Sciatic nerve (tissue), 2 donors: Measurements from ENCODE around the gene ZNF629. TPM values are rescaled to one million over a fixed set of nuclear protein-coding genes. Genes with fewer than 3 reads are reported as not detected.

Experiments
- ATAC-seq: fragments of 200-7000 bp; cut with Tn5 transposase; one replicate; pipeline ENCODE4 v1.9.1; 2020; ENCODE audit warnings: mild to moderate bottlenecking, moderate library complexity
- DNase-seq: peaks from one replicate; pipeline ENCODE4 v3.0.0-alpha.2; 2020; ENCODE audit warnings: low spot score
- intact Hi-C: fragments of 100-400 bp; cut with DNase I; formaldehyde crosslinking; loops from one replicate; pipeline ENCODE4 v1.14.2; 2022
- total RNA-seq: library from RNA; stranded (reverse); fragmentation: NEBNext Ultra II Directional; extraction: Animal tissue kit (Norgen Biotek cat#: 25700); gene quantifications from one replicate; pipeline ENCODE4 v1.2.1, GENCODE V29; 2021
- donor health status: DM: no; HTN: no; CAD: no.
- donor health status: DM: no; HTN: no; CAD: no.

Gene ZNF629
- total RNA-seq, 1 donor from 2014 or later, result 14.0 TPM

DNA sequence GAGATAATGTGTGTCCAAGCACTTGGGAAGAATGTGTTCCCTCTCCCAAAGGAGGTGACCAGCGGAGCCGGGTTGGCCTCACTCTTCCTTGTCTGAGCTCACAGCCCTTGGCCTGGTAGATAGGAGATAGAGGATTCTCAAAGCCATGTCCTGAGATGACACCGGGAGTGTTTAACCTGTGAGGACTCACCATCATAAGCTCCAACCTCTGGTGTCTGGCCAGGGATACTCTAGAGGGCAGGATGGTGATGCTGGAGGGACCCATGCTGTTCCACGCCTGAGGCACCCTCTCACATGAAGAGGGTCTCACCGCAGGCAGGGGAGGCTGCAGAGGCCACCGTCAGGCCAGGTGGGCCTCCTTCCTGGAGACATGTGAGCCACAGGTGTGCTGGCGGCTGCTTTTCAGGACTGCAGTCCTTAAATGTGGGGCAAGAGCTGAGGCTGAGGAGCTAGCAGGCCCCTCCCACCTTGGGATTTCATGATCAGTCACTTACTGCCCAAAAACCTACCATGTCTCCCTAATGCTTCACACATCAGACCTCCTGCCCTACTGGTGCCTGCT lies 6.6 kb upstream of the ZNF629 start:
- DNase-seq, result no peak
- intact Hi-C loops, result no loop called here
- no peak for ATAC-seq

DNA sequence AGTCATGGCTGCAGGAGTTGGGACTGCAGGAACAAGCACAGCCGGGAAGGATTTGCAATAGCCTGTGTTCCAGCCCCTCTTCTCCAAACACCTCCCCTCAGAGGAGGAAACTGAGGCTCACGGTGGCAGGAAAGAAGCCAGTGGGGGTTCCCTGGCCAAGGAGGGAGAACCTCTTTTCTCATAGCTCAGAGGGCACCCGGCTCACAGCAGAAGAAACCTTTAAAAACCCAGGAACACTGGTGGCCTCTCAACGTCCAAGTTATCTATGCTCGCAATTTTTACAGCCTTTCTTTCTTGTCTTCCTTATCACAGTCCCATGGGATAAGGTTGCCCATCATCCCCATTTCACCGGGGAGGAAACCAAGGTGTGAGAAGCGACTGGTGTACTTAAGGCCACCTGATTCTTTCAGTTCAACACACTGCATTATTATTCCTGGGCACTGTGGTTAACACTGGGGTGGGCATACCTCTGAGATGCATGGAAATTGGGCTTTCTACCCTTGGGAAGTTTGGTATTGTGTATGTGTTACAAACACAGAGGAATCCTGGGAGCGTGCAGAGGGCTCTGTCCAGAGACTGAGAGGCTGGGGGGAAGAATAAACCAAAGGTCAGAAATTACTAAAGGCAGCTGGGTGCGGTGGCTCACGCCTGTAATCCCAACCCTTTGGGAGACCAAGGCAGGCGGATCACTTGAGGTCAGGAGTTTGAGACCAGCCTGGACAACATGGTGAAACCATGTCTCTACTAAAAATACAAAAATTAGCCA lies 791 bp upstream of the ZNF629 start:
- intact Hi-C loops, result no loop called here
- ATAC-seq (peak; percentile 5), DNase-seq (no peak)

DNA sequence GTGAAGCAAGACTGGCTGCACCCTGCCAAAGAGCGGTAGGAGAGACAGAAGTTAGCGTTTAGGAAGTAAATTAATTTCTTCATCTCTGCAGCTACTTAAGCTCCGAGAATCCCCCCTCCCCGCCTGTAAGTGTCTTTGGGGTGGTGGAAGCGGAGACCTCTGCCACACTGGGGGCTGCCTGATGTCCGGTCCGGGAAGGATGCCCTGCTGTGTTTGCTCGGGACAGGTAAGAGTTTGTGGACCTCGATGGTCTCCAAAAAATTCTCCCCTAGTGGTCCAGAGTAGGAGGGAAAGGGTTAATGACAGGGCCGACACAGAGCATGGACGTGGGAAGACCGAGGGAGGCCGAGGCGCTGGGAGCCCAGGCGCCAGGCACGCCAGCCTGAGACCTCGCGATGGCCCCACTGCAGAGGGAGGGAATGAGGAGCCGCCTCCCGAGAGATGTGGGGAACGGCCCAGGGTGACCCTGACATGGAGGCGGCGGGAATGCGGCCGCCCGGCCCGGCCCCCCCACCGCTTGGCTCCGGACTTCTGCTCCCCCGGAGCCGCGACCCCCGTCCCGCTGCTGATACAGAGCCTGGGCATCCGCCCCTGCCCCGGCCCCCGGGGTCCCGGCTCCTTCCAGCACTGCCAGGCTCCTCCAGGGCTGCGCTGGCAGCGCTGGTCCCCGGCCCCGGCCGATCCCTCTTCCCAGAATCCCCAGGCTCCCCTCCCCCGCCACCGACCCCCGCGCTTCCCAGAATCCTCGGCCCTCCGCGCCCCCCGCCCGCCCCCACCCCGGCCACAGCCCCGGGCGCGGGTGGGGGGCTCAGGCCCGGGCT lies 680 bp downstream of the ZNF629 start:
- DNase-seq (peak; percentile 62), ATAC-seq (peak; percentile 40)
- intact Hi-C loops, result no loop called here

DNA sequence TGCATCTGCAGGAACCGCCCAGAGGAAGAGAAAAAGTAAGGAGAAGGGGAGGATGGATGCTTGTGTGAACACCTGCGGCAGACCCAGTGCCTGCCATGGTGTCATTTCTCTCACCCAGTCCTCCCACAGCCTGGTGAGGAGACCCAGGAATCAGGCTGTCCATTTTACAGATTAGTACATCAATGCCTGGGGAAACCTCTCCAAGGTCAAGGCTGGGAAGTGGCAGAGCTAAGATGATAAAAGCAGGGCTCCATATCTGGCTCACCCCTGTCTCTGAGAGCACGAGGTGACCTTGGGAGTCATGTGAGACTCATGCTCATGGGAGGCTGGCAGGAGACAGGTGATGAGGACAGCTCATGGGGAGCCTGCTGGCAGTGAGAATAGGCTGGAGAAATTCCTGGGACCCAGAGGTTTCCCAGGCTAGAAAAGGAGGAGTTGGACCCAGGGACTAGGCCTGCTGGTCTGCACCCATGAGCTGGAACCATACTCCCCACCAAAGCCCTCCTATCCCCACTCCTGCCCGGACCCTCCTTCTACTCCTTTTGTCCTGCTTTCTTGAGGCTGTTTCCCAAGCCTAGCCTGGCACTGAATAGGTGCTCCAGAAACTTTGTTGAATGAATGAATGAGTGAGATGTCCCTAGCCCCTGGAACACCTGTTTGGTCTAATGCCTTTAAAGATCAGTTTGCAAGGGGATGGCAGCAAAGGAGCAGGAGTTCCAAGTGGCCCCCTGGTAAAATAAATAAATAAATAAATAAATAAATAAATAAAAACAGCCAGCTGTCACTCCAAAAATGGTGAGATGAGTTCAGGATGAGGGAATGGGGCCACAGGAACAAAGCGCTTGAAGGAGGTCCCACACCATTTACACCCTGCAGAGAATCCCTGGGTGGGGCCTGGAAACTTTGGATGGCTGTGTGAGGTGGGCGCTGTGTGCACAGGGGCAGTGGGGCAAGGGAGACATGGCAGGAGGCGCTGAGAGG lies 1.6 kb downstream of the ZNF629 start:
- no peak for ATAC-seq
- intact Hi-C loops, result no loop called here
- DNase-seq, result no peak

DNA sequence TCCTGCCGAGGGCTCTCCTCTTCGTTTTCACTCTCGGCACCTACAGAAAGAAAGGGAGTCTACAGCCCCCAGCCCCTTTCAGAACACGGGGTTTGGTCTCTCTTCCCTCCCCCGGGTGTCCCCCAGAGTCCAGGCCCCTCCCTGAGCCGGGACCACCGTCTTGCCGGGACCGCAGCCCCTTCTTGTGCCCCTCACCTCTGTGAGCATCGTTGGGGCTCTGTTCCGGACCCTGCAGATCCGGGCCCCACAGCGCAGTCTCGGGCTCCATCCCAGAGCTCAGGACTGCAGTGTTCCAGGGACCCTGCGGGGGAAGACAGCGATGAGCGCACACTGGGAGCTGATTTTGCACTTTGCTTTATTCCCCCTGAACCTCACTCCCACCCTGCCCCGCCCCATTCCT lies 2.8 kb downstream of the ZNF629 start:
- ATAC-seq (no peak), DNase-seq (no peak)
- intact Hi-C loops, result no loop called here

DNA sequence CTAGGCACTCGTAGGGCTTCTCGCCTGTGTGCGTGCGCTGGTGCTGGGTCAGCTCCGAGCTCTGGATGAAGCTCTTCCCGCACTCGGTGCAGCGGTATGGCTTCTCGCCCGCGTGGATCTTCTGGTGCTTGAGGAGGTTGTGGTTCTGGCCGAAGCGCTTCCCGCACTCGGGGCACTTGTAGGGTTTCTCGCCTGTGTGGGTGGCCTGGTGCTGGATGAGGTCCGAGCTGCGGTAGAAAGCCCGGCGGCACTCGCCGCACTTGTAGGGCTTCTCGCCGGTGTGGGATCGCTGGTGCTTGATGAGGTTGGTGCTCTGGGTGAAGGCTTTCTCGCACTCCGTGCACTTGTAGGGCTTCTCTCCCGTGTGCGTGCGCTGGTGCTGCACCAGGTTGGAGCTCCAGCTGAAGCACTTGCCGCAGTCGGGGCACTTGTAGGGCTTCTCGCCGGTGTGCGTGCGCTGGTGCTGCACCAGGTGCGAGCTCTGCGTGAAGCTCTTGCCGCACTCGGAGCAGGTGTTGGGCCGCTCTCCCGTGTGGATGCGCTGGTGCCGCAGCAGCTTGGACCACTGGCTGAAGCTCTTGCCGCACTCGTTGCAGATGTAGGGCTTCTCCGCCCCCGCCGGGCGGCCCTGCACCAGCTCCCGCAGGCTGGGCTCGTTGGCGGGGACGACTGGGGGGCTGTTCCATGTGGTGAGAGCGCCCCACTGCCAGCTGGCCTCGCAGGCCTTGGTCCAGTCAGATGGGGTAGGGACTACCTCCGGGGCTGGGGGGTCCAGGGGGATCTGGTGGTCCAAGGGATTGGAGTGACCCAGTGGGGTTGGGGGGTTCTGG lies 3.5 kb downstream of the ZNF629 start:
- DNase-seq (no peak), ATAC-seq (no peak)
- intact Hi-C loops, result no loop called here

DNA sequence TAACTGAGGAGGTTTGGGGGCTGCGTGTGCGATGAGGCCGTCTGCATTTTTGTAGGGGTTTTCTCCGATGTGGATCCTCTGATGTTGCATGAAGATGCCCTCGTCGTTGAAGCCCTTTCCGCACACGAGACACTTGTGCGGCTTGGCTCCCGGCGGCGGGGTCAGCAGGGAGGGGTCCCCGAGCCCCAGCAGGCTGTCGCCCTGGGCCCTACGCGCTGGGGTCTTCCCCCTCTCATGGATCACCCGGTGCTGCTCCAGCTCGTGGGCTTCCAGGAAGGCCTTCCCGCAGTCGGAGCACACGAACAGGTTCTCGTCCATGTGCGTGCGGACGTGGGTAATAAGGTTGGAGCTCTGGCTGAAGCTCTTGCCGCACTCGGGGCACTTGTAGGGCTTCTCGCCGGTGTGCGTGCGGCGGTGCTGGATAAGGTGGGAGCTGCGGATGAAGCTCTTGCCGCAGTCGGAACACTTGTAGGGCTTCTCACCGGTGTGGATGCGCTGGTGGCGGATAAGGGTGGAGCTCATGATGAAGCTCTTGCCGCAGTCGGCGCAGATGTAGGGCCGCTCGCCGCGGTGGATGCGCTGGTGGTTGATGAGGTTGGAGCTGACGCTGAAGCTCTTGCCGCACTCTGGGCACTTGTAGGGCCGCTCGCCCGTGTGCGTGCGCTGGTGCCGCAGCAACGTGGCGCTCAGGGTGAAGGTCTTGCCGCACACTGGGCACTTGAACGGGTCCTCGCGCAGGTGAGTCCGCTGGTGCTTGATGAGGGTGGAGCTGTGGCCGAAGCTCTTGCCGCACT lies 4.3 kb downstream of the ZNF629 start:
- DNase-seq (no peak), ATAC-seq (no peak)
- intact Hi-C loops, result no loop called here

DNA sequence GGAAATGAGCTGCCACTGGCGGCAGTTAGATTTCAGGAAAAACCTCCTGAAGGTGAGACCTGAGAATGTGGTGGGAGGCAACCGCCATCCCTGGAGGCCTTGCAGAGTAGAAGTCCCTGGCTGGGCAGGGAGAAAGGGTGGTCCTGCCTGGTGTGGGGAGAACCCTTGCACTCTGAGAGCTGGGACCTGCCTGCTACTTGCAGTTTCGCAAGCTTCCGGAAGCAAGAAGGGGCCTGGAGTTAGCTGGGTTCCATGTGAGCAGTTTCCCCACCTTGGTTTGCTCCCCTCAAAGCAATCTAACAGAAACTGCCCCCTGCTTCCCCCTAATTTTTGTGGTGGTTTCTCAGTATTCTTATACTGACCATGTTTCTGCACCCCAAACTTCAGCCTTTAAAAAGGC lies 6.5 kb downstream of the ZNF629 start:
- DNase-seq (no peak), ATAC-seq (no peak)
- intact Hi-C loops, result no loop called here

DNA sequence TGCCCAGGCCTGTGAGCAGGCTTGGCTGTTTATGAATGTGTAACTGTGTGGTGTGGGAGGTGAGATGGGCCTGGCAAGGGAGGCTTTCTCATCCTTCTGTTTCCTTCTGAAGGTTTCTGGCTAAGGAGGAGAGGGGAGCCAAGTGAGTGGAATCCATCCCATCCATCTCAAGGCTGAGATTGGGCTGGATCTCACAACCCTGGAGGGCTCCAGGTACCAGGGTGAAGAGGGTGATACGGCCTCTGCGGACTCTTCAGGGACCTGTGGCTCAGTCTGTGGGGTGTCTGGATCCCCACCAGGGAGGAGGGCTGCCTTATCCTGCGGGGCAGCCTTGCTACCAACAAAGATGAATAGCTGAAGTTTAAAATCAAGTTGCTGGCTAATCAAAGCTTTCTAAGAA lies 7.0 kb downstream of the ZNF629 start:
- intact Hi-C loops, result no loop called here

DNA sequence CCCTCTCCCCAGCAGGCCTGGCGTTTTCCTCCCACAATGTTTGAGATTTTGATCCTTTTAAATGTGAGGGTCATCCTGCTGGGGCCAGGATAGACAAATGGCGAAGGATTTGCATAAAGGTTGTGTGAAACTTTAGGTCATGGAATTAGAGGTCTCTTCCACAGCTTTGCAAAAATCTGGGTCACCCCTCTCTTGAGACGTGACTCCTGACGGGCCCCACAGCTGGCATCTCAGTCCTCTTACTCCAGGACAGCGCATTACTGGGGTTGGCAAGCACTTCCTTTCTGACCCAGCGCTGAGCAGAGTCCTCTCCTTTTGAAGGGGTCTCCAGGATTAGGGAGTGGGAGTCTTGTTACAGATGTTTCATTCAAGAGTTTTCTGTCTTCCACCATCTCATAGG lies 7.4 kb downstream of the ZNF629 start:
- intact Hi-C loops, result no loop called here
- DNase-seq (no peak), ATAC-seq (no peak)

More for the DNA sequence above, 7.0 kb downstream of the ZNF629 start:
- DNase-seq (no peak), ATAC-seq (no peak)

DNA sequence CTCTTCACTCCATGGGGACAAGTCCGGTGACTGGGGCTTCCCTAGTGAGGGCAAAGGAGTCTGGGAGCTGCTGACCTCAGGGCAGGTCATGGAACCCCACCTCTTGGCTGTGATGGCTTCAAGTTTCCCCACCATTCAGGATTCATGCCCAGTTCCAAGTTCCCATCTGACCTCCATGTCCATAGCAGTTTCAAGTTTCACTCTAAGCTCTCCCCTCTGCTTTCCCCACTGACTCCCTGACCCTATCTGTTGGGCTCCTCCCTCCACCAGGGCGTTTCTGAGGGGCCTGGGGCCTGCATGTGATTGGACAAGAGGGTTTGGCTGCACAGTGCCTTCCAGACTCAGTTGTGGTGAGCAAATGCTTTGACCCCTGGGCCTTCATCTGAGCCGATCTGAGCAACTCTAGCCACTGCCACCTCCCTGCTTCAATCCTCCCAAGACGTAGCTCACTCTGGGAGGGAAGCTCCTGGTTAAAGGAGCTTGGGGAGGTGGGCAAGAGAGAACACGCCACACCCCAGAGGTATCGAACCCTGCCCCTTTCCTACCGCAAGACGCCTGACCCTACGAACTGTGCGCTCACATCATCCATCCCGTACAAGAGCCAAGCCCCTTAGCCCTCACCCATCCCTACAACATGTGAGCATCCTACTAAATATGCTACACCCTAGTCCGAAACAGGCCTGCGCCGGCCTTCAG lies 8.3 kb downstream of the ZNF629 start:
- DNase-seq, result no peak
- intact Hi-C loops, result no loop called here
- peak; percentile 74 for ATAC-seq

DNA sequence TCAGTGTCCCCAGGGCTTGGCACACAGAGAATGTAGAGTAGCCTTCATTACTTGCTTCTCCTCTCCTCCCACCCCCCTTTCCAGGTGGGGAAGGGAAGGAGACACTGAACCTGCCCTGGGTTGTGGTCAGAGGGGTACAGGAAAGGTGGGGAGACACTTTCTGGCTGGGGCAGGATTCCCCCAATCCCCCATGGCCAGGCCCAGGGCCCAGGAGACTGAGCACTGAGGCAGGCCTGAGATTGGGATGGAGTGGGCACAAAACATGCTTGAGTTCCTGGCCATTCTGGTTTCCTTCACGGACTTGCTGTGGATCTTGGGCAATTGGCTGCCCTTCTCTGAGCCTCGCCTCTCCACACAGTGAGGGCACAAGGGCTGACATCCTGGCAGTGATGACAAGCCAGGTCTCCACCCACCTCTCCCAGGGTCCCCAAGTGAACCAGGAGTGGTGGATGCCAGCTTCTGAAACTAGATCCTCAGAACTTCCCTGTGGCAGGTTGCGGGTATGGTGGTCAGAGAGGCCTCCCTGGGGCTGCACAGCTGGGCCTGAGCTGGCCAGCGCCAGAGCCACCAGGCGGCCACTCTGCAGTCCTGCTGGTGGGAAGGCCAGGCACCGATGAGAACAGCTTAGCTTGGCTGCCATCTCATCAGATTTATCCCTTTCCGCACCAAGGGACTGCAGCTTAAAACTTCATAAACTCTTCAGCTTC lies 9.3 kb downstream of the ZNF629 start:
- ATAC-seq (no peak), DNase-seq (no peak)
- intact Hi-C loops, result no loop called here

DNA sequence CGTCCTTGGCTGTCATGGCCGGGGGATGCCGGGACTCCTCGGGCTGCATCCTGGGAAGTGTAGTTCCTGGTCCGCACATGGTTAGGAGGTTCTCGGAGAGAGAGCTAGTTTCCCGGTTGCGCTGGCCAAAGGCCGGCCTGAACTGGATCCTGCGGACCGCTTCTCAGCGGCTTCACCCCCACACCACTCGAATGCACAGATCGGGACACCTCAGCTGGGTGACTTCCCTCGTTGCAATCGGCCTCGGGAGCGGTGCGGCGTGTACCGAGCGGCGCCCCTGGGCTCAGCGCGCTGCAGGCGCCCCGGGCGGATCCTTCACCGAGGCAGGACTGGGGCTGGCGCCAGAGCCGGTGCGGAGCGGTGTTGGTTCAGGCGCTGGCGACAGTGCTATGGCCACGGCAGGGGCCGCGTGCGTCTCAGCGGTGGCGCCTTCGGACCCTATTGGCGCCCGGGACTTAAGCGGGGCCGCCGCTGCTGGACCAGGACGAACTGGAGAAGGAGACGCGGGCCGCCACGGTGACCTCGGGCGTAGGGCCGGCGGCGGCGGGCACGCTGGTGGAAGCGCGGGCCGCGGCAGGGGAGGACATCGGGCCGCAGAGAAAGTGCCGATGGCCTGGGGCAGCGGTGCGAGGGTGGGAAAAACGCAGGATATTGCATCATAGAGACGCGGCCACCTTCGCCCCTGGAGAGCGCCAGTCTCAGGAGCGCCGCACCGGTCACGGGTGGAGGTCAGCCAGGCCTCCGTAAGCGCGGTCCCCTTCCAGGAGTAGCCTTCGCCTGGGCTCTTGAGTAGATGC lies 11.4 kb downstream of the ZNF629 start:
- ATAC-seq (peak; percentile 84), DNase-seq (peak; percentile 89)
- intact Hi-C loops, result no loop called here

DNA sequence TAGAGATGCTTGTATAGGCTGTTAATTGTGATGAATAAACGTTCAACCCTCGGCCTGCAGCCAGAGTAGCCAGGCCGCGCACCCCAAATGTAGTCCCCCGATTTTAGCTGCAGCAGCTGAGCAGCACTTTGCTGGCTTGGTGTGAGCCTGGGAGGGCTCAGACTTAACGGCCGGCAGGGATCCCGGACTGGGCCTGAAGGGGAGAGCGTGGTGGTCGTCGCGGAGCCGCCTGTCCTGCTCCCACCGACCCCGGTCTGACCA lies 11.9 kb downstream of the ZNF629 start:
- intact Hi-C loops, result no loop called here
- no peak for DNase-seq
- ATAC-seq, result no peak

DNA sequence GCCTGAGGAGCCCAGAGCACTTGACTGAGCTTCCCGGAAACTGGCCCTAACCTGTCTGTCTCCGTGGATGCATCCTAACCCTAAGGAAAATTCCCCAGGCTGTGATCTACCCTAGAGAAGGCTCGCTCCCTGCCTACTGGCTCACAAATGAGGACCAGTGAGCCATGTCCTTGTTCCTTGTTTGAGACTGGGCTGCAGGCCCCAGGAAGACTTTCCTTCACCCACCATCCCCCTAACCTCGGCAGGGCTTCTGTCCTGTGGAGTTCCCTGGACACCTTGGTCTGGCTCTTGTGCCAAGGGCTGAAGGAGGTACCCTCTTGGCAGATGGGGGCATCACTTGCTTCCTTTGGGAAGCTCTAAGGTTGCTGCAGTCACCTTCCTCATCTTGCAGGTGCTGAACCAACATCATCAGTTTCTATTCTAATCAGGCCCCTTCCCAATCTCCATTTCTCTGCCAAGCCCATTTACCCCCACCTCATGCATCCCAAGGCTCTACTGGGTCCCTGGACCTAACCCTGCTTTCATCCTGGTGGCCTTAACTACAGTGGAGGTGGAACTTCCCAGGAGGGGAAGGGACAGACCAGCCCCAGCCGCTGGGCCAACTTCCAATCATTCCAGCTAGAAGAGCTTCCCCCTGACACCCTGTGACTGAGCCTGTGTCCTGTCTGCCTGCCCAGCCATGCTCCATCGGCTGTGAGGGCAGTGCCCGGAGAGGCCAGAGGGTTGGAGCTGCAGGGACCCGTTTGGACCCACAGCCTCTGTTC lies 12.5 kb downstream of the ZNF629 start:
- intact Hi-C loops, result no loop called here
- DNase-seq, result no peak
- ATAC-seq, result peak; percentile 3
